ENCODE measurements around the gene SLC4A8.

- TF ChIP-seq POLR2A (IDR thresholded peaks at IDR 0.05; ENCODE audit: extremely low read depth, insufficient read length), result no peak
- no peak for TF ChIP-seq CTCF (IDR thresholded peaks at IDR 0.05; ENCODE audit: low read depth, low read length)
- no peak for TF ChIP-seq MAX (IDR thresholded peaks at IDR 0.05; ENCODE audit: low read depth, low read length)
These were observed 25.7 kb downstream of the SLC4A8 start for GRCh38 chr12:51450333-51450732.

Measured in NB4 (cell line).